HCT116 (cell line): Measurements from ENCODE around the gene MAN2B2. TPM values are rescaled to one million over a fixed set of nuclear protein-coding genes. Genes with fewer than 3 reads are reported as not detected.

Experiments
- ATAC-seq: fragments of 200-7000 bp; cut with Tn5 transposase; 2 replicates; pipeline ENCODE4 v1.9.1; 2020; ENCODE audit warnings: mild to moderate bottlenecking, moderate library complexity
- BruUV-seq: library from RNA; stranded (reverse); fragments of 400-500 nt; replicated peaks from 2 replicates; lab custom pipeline; 2021; lab: Mats Ljungman, UMichigan
- CTCF ChIA-PET: fragments of 300-600 bp; sonication (Branson Sonifier 250); formaldehyde crosslinking; loops from one replicate; lab custom pipeline; 2021; ENCODE audit warnings: antibody characterized with exemption; lab: Charles Lee
- POLR2A ChIA-PET: fragments of 300-600, 350-600 bp; sonication (Branson Sonifier 250); formaldehyde crosslinking; loops from one replicate; lab custom pipeline; 2021; ENCODE audit warnings: antibody characterized with exemption; lab: Charles Lee
- RAD21 ChIA-PET, 2 experiments: fragments of 300-600 bp; sonication (Branson Sonifier 250); formaldehyde crosslinking; loops; one replicate each; lab custom pipeline; 2023; ENCODE audit warnings: low total read pairs in 2 of 2; ENCODE audit not compliant: uncharacterized antibody in 2 of 2, unreplicated experiment in 2 of 2, low non-redundant PET in 1 of 2; lab: Charles Lee
- DNase-seq: peaks from one replicate; pipeline ENCODE4 v3.0.0-alpha.2; 2010; ENCODE audit warnings: low read depth, low spot score
- H2AFZ ChIP-seq: fragments of 200-600 bp; shearing (Covaris generic), sonication (generic); 2 replicates; pipeline ENCODE4 v1.6.1; 2017; ENCODE audit warnings: low read depth, mixed run types, mixed read lengths, antibody characterized with exemption, low read length; ENCODE audit not compliant: poor library complexity, severe bottlenecking
- H3K27ac ChIP-seq: 2 replicates; pipeline ENCODE4 v1.5.1; 2012; ENCODE audit warnings: low read depth, low read length
- H3K27me3 ChIP-seq: fragments of 200-600 bp; sonication (generic); 2 replicates; pipeline ENCODE4 v1.6.1; 2016; ENCODE audit warnings: mixed run types, low read length, mixed read lengths; ENCODE audit not compliant: insufficient read depth
- H3K36me3 ChIP-seq, 2 experiments: fragments of 200-500 bp in 1 of 2; fragments of 200-600 bp in 1 of 2; sonication (Bioruptor generic) in 1 of 2; sonication (generic) in 1 of 2; 2 replicates each; pipeline versions ENCODE4 v1.5.1 to v1.6.1; 2014 to 2016; ENCODE audit warnings: low read length in 2 of 2, inconsistent platforms in 1 of 2, mixed read lengths in 1 of 2, mixed run types in 1 of 2; ENCODE audit not compliant: insufficient read depth in 2 of 2, control insufficient read depth in 1 of 2
- H3K4me1 ChIP-seq, 2 experiments: fragments of 200-600 bp in 1 of 2; sonication (generic) in 1 of 2; 2 replicates each; pipeline versions ENCODE4 v1.5.1 to v1.6.1; 2012 to 2017; ENCODE audit warnings: low read length in 2 of 2, inconsistent platforms in 1 of 2, mild to moderate bottlenecking in 1 of 2, mixed read lengths in 1 of 2, mixed run types in 1 of 2, moderate library complexity in 1 of 2; ENCODE audit not compliant: insufficient read depth in 2 of 2, control insufficient read depth in 1 of 2
- H3K4me2 ChIP-seq: fragments of 200-600 bp; sonication (generic); 2 replicates; pipeline ENCODE4 v1.6.1; 2017; ENCODE audit warnings: mixed run types, low read length, mixed read lengths
- H3K4me3 ChIP-seq, 2 experiments: fragments of 200-600 bp in 1 of 2; sonication (generic) in 1 of 2; replicated peaks in 1 of 2; 2 replicates each; pipeline ENCODE4 v1.5.1; 2011 to 2016; ENCODE audit warnings: low read length in 2 of 2, control low read depth in 1 of 2, low read depth in 1 of 2, mild to moderate bottlenecking in 1 of 2, mixed read lengths in 1 of 2, mixed run types in 1 of 2
- H3K79me2 ChIP-seq: fragments of 200-600 bp; sonication (generic); 2 replicates; pipeline ENCODE4 v1.6.1; 2017; ENCODE audit warnings: mild to moderate bottlenecking, mixed run types, low read length, moderate library complexity, mixed read lengths; ENCODE audit not compliant: insufficient read depth
- H3K9ac ChIP-seq: fragments of 200-600 bp; sonication (generic); 2 replicates; pipeline ENCODE4 v1.6.1; 2016; ENCODE audit warnings: low read length, mixed read lengths
- H3K9me2 ChIP-seq: fragments of 200-600 bp; sonication (generic), shearing (Covaris generic); 2 replicates; pipeline ENCODE4 v1.6.1; 2017; ENCODE audit warnings: mixed run types, mild to moderate bottlenecking, moderate library complexity; ENCODE audit not compliant: insufficient read depth
- H3K9me3 ChIP-seq, 2 experiments: fragments of 200-500 bp in 1 of 2; fragments of 200-600 bp in 1 of 2; sonication (Bioruptor generic) in 1 of 2; sonication (generic) in 1 of 2; 2 replicates each; pipeline ENCODE4 v1.6.1; 2014 to 2017; ENCODE audit warnings: low read length in 2 of 2, mixed read lengths in 2 of 2, inconsistent platforms in 1 of 2, low read depth in 1 of 2, mild to moderate bottlenecking in 1 of 2, mixed run types in 1 of 2, moderate library complexity in 1 of 2; ENCODE audit not compliant: control insufficient read depth in 1 of 2, insufficient read depth in 1 of 2
- H4K20me1 ChIP-seq: fragments of 200-600 bp; sonication (generic), shearing (Covaris generic); 2 replicates; pipeline ENCODE4 v1.6.1; 2017; ENCODE audit warnings: mixed run types, mild to moderate bottlenecking, moderate library complexity; ENCODE audit not compliant: insufficient read depth
- ATF3 ChIP-seq: IDR thresholded peaks from 2 replicates; pipeline ENCODE4 v1.6.1; 2012
- CBX3 ChIP-seq: IDR thresholded peaks from 2 replicates; pipeline ENCODE4 v1.6.1; 2012; ENCODE audit warnings: low read depth
- CEBPB ChIP-seq: IDR thresholded peaks from 2 replicates; pipeline ENCODE4 v1.6.1; 2012; ENCODE audit warnings: low read depth
- ELF1 ChIP-seq: IDR thresholded peaks from 2 replicates; pipeline ENCODE4 v1.6.1; 2012; ENCODE audit warnings: low read depth, borderline replicate concordance
- EZH2 ChIP-seq: fragments of 200-600 bp; sonication (generic); IDR thresholded peaks from 2 replicates; pipeline ENCODE4 v1.6.1; 2017; ENCODE audit warnings: antibody characterized with exemption, mixed run types
- FOSL1 ChIP-seq: IDR thresholded peaks from 2 replicates; pipeline ENCODE4 v1.6.1; 2012; ENCODE audit warnings: low read depth
- JUND ChIP-seq: IDR thresholded peaks from 2 replicates; pipeline ENCODE4 v1.6.1; 2012
- MAX ChIP-seq: IDR thresholded peaks from 2 replicates; pipeline ENCODE4 v1.6.1; 2012
- POLR2AphosphoS5 ChIP-seq: IDR thresholded peaks from 2 replicates; pipeline ENCODE4 v1.6.1; 2011; ENCODE audit warnings: mild to moderate bottlenecking, low read depth, low read length, moderate library complexity
- RAD21 ChIP-seq: IDR thresholded peaks from 2 replicates; pipeline ENCODE4 v1.6.1; 2012; ENCODE audit warnings: low read depth, mild to moderate bottlenecking
- SIN3A ChIP-seq: IDR thresholded peaks from 2 replicates; pipeline ENCODE4 v1.6.1; 2012; ENCODE audit warnings: low read depth
- SP1 ChIP-seq: IDR thresholded peaks from 2 replicates; pipeline ENCODE4 v1.6.1; 2012; ENCODE audit warnings: low read depth
- SRF ChIP-seq: IDR thresholded peaks from 2 replicates; pipeline ENCODE4 v1.6.1; 2012; ENCODE audit warnings: low read depth
- TCF7L2 ChIP-seq: IDR thresholded peaks from 2 replicates; pipeline ENCODE4 v1.7.0; 2011; ENCODE audit warnings: borderline replicate concordance, inconsistent platforms; ENCODE audit not compliant: insufficient read depth, insufficient read length; ENCODE audit errors: extremely low read depth
- ZBTB33 ChIP-seq: IDR thresholded peaks from 2 replicates; pipeline ENCODE4 v1.6.1; 2011; ENCODE audit warnings: mild to moderate bottlenecking, low read length, moderate library complexity; ENCODE audit not compliant: insufficient replicate concordance; ENCODE audit errors: extremely low read depth
- ZFX ChIP-seq: fragments of 450-650 bp; IDR thresholded peaks from 2 replicates; pipeline ENCODE4 v1.6.1; 2017
- ZNF274 ChIP-seq: fragments of 200-500 bp; sonication (Bioruptor generic); IDR thresholded peaks from 2 replicates; pipeline ENCODE4 v1.6.1; 2014; ENCODE audit warnings: mild to moderate bottlenecking, low read depth, low read length, inconsistent platforms
- intact Hi-C: fragments of 100-400 bp; cut with micrococcal nuclease; formaldehyde crosslinking; loops from 2 replicates; pipeline ENCODE4 v1.10.0; 2022
- total RNA-seq: library from RNA; stranded (reverse); gene quantifications from one replicate; pipeline ENCODE4 v1.2.1, GENCODE V29; 2021; ENCODE audit not compliant: unreplicated experiment

MAN2B2 gene
- total RNA-seq, 1 experiment from 2014 or later = 18.0 TPM

- BruUV-seq = no TSS peak
- no peak for ATAC-seq
- H3K4me3 ChIP-seq = no peak overlapping the region
- H3K27me3 ChIP-seq = no peaks in the 10 kb centered on the region
- no peak for TF ChIP-seq ATF3
- TF ChIP-seq JUND = no peak
- TF ChIP-seq CEBPB = no peak
- TF ChIP-seq ZBTB33 = no peak
- no peak for TF ChIP-seq ZNF274
- TF ChIP-seq SIN3A = no peak
- no peak for TF ChIP-seq ELF1
- no peaks in the 10 kb centered on the region for H3K79me2 ChIP-seq
- no peaks in the 10 kb centered on the region; a peak in 1 of 4 replicates for H3K36me3 ChIP-seq
- H2AFZ ChIP-seq = no peak overlapping the region
- H3K4me2 ChIP-seq = no peak overlapping the region
- peaks cover 0 to 7% of the 10 kb centered on the region in 2 experiments; a peak in 1 of 4 replicates for H3K4me1 ChIP-seq
- H4K20me1 ChIP-seq = no peaks in the 10 kb centered on the region
- H3K27ac ChIP-seq = no peak overlapping the region
- no peaks in the 10 kb centered on the region for H3K9me3 ChIP-seq
- no peak overlapping the region for H3K9ac ChIP-seq
- ChIA-PET POLR2A (no interaction called here), CTCF (no interaction called here), RAD21 (no interaction called here)
- intact Hi-C loops = no loop called here
- H3K9me2 ChIP-seq = no peaks in the 10 kb centered on the region
- no peak for DNase-seq
Measured at GRCh38 chr4:6598641-6599040, 23.7 kb downstream of the MAN2B2 start.

- intact Hi-C loops = no loop called here
- Histone ChIP-seq H3K79me2 (no peaks in the 10 kb centered on the region), H3K4me2 (no peak overlapping the region), H3K27ac (no peak overlapping the region), H3K27me3 (no peaks in the 10 kb centered on the region), H3K9me3 (peaks cover 4% of the 10 kb centered on the region in 2 experiments; a peak in 2 of 4 replicates), H3K9ac (no peak overlapping the region), H3K4me3 (no peak overlapping the region), H3K4me1 (no peaks in the 10 kb centered on the region), H3K9me2 (no peaks in the 10 kb centered on the region), H2AFZ (no peak overlapping the region), H4K20me1 (no peaks in the 10 kb centered on the region), H3K36me3 (peaks cover 0 to 7% of the 10 kb centered on the region in 2 experiments; a peak in 3 of 4 replicates)
- no TSS peak for BruUV-seq
- POLR2A ChIA-PET = no interaction called here
- ATAC-seq = no peak
- CTCF ChIA-PET = no interaction called here
- RAD21 ChIA-PET = no interaction called here
- no peak for DNase-seq
- no peak for TF ChIP-seq CBX3
- no peak for TF ChIP-seq JUND
- TF ChIP-seq MAX = no peak
- no peak for TF ChIP-seq CEBPB
- TF ChIP-seq POLR2AphosphoS5 = no peak
- no peak for TF ChIP-seq ZNF274
- TF ChIP-seq SP1 = no peak
- no peak for TF ChIP-seq ATF3
- TF ChIP-seq TCF7L2 = no peak
- TF ChIP-seq ZBTB33 = no peak
- no peak for TF ChIP-seq ZFX
- no peak for TF ChIP-seq SRF
- TF ChIP-seq RAD21 = no peak
- no peak for TF ChIP-seq FOSL1
- no peak for TF ChIP-seq EZH2
Measured at GRCh38 chr4:6601661-6602250, 26.8 kb downstream of the MAN2B2 start.
